PC-9 (cell line): Measurements from ENCODE around the gene KDM4B.

ENCODE experiments used
- EZH2 ChIP-seq: fragments of 200-600 bp; sonication (generic); IDR thresholded peaks from 2 replicates; pipeline ENCODE4 v1.8.0; 2017; ENCODE audit warnings: antibody characterized with exemption, low read depth
- TF ChIP-seq, protein P1 (sequence below): fragments of 200-600 bp; sonication (generic); conservative IDR thresholded peaks from 2 replicates; pipeline ENCODE4 v1.6.1; 2017; ENCODE audit warnings: mixed run types, antibody characterized with exemption, mild to moderate bottlenecking, moderate library complexity

DNA sequence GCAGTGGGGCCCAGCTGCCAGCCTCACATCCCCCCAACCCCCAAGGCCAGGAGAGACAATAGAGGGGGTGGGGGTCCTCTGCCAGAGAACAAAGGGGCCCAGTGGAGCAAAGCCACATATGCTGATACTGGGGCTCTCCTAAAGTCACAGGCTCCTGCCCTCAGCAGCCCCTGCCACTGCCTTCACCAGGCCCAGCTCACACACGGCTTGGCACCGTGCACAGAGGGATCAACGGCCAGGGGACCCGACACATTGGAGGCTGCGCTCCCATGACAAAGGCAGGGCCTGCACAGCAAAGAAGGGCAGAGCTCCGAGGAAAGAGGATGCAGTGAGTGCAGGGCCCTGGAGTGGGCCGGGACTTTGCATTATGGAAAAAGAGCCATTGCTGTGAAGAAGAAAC is 146.4 kb downstream of the KDM4B start:
- TF ChIP-seq, protein P1, sequence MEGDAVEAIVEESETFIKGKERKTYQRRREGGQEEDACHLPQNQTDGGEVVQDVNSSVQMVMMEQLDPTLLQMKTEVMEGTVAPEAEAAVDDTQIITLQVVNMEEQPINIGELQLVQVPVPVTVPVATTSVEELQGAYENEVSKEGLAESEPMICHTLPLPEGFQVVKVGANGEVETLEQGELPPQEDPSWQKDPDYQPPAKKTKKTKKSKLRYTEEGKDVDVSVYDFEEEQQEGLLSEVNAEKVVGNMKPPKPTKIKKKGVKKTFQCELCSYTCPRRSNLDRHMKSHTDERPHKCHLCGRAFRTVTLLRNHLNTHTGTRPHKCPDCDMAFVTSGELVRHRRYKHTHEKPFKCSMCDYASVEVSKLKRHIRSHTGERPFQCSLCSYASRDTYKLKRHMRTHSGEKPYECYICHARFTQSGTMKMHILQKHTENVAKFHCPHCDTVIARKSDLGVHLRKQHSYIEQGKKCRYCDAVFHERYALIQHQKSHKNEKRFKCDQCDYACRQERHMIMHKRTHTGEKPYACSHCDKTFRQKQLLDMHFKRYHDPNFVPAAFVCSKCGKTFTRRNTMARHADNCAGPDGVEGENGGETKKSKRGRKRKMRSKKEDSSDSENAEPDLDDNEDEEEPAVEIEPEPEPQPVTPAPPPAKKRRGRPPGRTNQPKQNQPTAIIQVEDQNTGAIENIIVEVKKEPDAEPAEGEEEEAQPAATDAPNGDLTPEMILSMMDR: no peak
- TF ChIP-seq EZH2: no peak
